Right renal pelvis (tissue), 4 donors: Measurements from ENCODE around the gene ZNF664. TPM values are rescaled to one million over a fixed set of nuclear protein-coding genes. Genes with fewer than 3 reads are reported as not detected.

Experiments
- DNase-seq, 4 donors: peaks; one replicate each; pipeline ENCODE4 v3.0.0-alpha.2; 2013; ENCODE audit warnings: low read depth in 4 of 4, low spot score in 3 of 4, missing footprints in 1 of 4
- polyA plus RNA-seq, 4 donors: library from polyadenylated mRNA; unstranded; fragments of 120-200 nt; gene quantifications; one replicate each; pipeline ENCODE4 v1.2.1, GENCODE V29; 2013; ENCODE audit not compliant: insufficient read length in 4 of 4

The ZNF664 gene
- polyA plus RNA-seq, 4 donors = 159 to 190 (median 186) TPM

DNA sequence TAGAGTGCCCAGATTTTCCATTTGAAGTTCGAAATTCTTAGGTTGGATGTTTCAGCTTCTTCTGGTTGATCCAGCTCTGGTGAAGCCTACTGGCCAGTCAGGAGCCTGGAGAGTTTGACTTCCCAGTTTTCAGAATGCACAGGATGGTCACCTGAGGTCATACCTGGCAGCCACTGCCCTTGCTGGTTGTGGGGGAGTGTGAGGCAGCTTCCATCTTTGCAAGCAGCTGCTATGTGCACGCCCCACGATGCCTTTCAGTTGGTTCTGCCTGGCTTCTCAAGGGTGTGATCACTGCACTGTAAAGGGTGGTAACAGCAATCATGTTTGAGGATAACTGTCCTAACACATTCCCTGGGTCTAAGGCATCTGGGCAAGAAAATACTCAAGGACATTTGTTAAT lies 15.8 kb upstream of the ZNF664 start:
- DNase-seq = no peak

DNA sequence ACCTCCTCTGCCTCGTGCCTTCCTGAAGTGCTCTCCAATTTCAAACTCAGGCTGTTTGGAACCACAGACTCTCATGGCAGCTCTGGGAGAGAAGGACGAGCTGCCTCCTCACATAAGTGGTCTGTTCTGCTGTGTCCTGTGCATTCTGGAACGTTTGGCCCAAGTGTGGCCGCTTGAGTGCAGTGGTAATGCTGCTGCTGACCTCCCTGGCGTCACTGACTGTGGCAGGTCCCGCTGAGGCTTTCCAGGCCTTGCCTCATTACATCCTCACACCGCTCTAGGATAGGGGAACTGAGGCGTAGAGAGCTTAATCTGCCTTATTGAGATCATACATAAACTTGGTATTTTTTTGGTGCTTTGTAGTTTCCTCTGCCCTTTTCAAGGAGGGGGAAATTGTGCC lies 14.6 kb upstream of the ZNF664 start:
- no peak for DNase-seq

DNA sequence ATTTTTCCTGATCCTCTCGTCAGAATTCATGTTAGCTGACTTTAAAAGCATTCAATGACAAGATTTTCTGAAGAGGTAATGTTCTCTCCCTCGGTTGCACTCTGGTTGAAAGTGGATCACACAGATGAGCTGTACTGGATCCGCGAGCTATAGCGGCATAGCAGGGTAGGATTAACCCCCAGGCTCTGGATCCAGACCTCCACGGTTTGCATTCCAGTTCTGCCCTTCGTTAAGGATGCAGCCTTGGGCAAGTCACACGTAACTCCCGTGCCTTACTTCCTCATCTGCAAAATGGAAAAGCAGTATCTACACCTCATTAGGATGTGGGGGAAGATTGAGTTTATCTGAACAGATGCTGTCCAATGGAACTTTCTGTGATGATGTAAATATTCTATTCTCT lies 14.1 kb upstream of the ZNF664 start:
- no peak for DNase-seq

DNA sequence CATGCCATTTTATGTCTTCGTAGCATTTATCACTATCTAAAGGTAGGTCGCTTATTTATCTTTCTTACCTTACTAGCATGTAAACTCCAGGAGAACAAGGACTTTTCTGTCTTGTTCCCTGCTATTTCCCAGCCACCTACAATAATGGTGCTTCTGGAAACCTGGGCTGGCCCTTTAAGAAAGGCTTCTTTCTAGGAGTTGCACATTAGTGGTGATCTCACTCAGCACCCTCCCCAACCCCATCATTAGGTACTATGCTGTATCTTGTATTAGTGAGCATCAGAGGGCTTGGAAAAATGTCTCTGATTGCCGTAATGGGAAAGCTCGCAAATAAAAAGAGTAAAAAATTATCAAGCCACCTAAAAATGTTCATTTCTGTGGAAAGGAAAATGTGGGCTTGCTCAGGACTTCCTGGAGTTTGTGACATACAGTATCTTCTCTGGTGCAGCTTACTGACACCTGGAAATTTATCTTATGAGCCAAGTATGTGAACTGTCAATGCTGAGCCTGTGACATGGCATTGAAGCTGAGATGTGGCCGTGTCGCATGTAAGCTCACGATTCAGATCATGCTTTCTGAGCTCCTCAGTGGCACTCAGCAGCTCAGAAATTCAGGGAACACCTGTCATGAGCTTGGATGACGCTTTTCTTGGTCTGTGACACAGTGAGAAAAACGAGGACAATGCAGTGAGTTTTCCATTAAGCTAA lies 12.8 kb upstream of the ZNF664 start:
- DNase-seq = no peak

DNA sequence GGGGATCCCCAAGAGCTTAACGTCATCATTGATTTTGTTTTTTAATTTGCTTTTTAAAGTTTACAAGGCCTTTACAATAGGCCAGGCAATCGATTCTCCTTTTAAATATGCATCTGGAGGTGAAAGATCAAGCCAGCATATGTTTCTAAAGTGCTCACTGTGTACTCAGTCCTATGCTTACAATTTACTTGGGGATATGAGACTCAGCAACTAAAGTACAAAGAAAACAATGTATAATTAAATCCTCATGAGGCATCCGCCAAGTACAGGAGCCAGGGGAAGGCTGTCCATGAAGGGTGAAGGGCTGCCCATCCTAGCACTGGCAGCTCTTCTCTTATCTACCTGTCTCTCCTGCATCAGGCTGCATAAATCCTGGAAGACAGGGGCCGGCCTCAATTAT lies 12.2 kb upstream of the ZNF664 start:
- DNase-seq = no peak

DNA sequence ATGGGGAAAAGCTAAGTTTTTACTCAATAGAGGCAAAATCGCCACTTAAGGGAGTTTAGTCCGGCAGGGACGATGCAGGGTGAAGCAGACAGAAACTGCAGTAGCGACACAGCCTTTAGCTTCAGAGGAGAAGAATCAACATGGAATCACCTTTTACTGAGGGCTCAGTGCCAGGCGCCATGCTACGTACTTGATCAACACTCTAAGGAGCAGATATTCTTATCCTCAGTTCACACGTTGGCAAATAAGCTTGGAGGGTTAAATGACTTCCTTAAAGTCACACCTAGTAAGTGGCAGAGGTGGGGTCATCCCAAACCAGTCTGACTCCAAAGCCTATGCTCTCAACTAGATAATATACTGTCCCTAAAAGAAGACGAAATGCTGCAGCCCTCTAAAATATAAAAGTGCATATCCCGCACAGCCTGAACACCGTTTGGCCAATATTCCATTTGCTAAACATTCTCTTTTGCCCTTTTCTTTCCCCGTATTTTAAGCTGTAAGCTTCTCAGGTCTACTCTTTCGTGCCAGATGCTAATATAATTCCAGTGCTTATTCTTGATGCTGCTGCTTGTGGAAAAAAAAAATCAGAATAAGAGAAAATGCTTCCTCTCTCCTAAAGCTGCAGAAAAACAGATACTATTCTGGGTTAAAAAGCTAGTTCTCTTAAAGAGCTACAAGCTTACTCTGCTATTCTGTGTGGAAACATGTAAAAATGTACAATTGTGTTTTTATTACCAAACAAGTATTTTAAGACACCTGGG lies 11.2 kb upstream of the ZNF664 start:
- no peak for DNase-seq

DNA sequence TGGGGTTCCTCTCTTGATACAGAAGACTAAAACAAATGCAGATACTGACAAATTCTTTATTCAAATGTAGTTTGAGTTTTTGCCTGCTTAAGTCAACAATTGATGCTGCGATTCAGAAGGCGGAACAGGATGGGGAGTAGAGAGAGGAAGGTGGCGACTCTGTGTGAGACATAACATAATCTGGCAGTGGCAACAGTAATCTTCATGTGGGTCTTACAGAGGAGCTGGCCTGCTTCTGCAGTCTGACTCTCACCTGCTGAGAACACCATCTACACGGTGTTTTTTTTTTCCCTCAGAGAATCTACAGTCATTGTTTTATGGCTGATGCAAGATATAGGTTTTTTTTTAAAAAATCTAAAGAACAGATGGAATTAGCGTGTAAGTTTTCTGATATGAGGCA lies 10.5 kb upstream of the ZNF664 start:
- no peak for DNase-seq

DNA sequence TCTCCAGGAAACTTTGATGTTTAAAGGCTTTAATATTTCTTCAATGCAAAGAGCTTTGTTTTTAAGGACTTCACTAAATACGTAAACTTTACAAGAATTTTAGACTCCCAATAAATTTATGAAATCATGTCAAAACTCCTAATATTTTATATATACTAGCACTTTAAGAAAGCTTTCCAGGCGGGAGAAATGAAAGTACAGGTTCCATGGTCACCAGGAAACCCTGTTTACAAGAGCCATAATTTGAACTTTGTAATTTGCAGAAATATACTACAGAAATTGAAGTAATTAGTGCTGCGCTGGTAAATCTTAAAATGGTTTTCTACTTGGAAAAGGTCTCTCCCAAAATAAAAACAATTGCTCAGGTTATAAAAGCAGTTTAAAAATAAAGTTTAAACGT lies 9.2 kb upstream of the ZNF664 start:
- no peak for DNase-seq

DNA sequence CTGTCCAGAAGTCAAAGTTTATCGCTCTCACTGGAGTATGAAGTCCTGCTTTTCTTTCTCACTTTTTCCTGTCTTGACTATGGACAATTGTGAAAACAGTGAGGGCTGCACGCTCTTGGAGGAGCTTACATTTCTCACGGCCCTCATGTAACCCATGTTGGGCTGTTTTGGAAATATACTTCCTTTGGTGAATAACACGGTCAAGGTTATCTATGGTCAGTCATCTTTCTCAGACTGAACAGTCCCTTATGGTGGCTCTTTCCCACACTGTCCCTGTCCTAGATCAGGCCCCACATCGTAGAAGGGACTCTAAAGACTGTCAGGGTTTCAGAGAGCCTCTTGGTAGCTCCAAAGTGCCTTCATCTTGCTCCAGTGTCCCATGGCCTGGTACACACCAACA lies 7.6 kb upstream of the ZNF664 start:
- no peak for DNase-seq

DNA sequence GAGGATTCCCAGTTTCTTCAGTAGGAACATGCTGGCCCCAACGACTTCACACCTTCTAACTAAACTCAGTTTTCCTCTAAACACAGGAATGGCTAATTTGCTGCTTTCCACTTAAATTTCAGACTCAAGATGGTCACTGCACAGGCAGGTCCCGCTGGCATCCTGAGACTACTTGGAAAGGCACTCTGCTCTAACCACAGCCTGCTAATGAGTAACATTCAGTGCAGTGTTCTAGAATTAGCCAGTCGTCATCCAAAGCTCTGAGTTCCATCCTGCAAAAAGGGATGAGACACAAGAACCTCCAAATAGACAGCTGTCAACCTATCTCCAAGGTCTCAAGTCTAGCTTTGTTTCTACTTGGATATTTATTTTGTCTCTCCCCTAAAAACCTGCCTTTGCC lies 6.4 kb upstream of the ZNF664 start:
- DNase-seq = no peak

DNA sequence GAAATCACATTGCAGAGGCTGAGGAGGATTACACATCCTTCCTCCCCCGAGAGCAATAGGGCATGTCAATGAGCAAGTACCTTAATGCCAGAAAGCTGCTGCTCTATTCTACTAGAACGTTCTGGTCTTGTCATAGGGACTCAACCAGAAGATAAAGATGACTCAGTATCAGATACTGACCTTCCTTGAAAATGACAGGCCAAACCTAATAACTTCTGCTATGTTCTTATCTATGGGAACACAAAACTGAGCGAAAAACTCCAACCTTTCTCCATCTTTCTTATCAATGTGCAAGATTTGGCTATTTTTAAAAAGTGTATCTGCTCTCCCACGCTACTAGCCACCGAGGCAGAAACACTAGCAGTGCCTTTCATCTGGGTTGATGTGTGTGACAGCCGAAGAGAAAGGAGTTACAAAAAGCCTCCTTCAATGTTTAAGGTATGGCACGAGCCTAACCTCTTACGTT lies 5.9 kb upstream of the ZNF664 start:
- no peak for DNase-seq

DNA sequence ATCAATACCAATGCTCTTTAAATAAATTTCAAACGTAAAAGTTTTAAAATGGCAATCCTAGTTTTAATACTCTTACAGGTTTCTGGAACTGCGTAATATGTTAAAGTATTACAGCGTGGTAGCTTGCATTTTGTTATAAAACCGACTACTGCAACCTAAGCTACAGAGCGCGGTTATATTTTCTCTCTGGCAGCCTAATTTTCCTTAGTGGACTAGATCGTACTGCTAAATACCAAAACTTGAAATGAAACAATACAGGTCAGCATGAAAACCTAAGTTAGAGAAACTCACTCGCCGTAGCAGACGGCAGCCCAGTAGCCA lies 1.6 kb upstream of the ZNF664 start:
- no peak for DNase-seq

DNA sequence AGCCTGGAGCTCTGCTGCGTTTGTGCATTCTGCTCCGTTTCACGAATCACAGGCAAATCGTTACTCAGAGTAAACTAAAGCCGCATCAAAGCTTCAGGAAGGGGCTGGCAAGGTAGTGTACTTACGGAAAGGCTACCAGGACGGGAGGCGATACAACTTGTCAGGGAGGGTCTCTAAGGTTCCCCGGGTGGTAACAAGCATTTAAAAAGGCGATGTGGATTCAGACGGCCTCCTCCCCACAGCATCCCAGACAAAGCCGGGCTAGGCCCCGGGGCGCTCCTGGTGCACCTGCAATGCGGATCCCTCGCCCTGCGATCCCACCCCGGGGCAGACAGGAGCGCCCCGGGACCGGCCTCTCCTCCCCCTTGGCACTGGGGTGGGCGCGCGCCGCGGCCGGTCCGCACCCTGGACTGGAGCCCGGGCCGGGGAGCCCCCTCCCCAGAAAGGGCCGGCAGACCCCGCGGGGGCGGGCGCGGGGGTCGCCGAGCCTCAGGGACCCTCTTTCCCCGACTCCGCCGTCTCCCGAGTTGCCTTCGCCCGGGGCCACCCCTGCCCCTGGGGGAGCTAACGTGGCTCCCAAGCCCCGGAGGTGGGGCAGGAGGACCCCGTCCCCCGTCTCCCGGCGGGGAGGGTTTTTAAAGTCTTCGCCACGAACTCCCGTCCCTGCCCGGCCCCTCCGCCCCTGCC lies 1.1 kb upstream of the ZNF664 start:
- no peak for DNase-seq

DNA sequence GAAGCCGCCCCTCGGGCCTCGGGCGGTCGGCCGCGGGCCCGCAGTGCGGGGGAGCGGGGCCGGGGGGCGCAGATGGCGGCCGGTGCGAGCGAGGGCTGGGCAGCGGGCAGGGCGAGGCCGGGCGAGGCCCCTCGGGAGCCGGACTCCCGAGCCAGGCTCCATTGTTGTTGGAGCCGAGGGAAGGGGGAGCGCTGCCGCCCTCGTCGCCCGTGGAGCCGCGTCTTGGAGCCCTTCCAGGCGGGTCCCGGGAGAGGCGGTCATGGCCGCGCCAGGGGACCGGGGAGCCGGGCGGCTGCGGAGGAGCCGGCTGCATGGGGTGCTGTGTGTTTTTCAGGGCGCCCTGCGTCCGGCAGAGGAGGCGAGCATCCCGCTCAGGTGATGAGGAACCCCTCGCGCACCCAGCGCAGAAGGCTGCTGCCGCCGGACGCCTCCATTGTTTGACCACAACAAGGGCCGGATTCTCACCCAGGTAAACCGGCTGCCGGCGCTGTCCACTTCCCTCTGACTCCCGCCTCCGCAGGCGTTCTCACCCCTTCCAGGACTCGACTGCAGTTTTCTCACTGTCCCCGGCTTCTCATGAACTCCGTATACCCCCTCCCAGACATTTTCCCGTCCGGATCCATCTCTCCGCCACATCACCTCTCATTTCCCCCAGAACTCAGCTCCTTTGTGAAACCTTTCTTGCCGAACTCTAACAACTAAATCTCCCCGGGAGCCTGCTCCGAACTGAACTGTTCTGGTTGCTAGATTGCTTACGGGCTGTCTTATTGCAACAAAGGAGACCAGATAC lies 732 bp downstream of the ZNF664 start:
- no peak for DNase-seq

DNA sequence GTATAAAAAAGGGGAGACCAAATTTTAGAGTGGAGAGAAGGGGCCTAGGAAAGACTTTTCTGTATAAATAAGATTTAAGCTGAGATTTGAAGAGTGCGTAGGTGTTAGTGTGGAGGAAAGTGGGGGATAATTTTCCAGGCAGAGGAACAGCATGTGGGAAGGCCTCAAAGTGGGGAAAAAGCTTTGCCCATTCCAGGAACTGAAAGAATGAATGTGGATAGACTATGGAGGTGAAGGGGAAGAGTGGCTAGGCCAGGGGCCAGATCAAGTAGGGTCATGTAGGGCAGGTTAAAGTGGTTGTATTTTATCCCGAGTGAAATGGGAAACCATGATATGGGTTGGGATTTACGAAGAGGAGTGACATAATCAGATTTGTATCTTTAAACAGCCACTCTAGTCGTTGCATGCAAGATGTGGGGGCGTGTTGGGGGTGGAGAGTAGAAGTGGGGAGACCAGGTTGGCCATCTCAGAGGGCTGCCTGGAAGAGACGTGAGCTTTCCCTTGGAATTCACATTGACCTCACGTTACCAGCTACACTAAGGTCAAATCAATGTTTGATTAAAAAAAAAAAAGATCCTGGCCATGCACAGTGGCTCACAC lies 3.3 kb downstream of the ZNF664 start:
- DNase-seq = no peak

DNA sequence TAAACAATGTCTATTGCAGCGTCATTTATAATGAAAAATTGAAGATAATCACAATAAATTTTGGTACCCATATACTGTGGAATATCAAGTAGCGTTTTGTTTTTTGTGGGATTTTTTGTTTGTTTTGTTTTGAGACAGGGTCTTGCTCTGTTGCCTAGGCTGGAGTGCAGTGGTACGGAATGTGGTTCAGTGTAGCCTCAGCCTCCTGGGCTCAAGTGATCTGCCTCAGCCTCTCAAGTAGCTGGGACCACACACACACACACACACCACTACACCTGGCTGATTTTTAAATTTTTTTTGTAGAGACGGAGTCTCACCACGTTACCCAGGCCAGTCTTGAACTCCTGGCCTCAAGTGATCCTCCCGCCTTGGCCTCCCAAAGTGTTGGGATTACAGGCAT lies 6.6 kb downstream of the ZNF664 start:
- no peak for DNase-seq

DNA sequence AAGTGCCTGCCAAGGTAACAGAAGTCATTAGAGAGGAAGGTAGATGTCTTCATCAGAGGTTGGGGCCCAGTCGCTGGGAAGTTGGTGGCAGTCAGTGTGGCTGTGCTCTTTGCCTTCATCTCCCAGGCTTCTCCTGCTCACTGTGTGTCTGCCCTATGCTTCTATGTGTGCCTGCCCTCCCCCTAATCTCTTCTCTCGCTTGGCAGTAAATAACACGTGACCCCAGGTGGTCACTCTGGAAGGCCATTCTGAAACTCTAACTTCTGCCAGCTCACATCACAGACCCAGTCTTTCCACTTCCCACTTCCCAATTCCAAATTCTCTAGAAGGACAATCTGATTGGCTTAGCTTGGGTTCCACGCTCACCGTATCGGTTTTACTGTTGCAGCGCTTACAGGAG lies 9.3 kb downstream of the ZNF664 start:
- no peak for DNase-seq

DNA sequence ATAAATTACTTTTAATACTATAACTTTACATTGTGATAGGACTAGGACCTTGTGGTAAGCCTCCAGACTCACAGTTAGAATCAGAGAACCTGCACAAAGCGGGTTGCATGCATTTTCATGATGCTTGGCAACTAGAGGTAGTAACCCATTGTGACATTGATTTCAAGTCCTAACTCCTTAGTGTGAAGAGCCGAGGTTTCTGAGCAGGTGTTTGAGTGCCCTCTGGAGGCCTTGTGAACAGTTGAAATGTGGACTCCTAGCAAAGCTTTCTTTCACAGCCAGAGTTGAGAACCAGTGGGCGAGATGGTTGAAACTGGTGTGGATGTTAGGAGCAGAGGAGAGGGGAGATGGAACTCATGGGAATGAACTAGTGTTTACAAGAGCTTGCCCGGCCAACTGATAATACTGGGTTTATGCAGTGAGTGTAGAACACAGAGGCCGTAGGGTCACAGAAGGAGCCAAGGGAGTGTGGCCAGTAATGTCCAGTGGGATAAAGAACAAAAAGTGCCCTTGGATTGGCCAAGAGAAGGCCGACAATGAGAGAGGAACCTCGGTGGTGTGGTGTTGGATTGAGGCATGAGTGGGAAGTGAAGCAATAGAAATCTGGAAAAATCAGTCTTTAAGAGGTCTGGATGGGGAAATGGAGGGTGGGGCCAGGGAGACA lies 10.9 kb downstream of the ZNF664 start:
- DNase-seq = peak in 1 of 4 donors; percentile 15

DNA sequence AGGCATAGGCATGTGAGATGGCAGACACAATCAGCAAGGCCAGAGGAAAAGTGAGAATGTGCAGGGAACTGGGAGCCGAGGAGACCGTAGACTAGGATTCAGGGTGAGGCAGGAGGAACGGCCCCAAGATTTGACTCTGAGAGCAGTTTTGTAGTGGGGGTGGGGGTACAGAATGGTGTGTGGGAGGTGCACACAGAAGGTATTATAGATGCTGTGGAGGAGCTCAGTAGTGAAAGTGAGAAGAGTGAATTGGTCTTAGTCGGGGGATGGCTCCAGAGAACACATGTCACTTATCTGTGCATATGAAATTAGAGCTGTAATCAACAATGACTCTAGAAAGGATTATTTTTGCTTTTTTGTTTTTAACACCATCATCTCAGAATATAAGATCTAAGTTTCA lies 11.9 kb downstream of the ZNF664 start:
- DNase-seq = no peak

DNA sequence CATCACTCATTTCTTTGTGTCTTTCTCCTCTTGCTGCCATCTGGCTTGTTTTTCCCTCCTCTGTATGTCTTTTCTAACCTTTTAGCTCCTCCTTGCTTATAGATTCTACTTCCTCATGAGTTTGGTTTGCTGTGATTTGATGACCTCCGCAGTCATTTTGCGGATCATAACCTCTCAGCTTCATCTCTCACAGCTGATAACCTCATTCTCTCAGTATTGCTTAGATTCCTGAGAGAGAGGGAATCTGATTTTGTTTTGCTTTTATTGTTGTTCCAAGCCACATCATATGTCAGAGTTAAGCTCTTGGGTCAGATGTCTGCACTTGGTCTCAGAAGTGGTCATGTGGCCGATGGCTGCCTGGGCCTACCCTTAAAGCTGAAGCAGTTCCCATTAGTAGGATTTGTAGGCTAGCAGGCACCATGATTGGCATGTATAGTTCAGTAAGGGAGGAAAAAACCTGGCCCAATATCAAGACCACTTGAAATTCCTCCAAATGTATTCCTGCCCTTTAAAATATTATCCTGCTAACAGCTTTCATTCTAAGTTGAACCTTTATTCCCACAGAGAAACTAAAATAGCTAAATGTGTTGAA lies 13.5 kb downstream of the ZNF664 start:
- DNase-seq = no peak
